ENCODE results near the gene RGCC.

Gene RGCC

GRCh38 chr13:41520016-41520659, 62.8 kb downstream of the RGCC start:
- peak; percentile 35 for DNase-seq

Measured in hematopoietic multipotent progenitor cell treated with erythropoietin and hydrocortisone succinate and interleukin-3 and kit ligand, for 4 days (in vitro differentiated cells).